Measurements from ENCODE around the gene NEURL3. TPM values are rescaled to one million over a fixed set of nuclear protein-coding genes. Genes with fewer than 3 reads are reported as not detected.
A peak's percentile ranks its signal among the peaks of the same experiment; 100 is the strongest.

Gene NEURL3
- not detected in 2 replicates for total RNA-seq (2011; cell fraction: chromatin; rRNA removed; ENCODE audit: low replicate concordance)
- total RNA-seq (2011; cell fraction: nucleolus; rRNA removed), result not detected in 2 replicates
- total RNA-seq (2011; cell fraction: nucleoplasm; rRNA removed), result not detected in 2 replicates
- not detected in 2 replicates for total RNA-seq (2014; rRNA removed)
- total RNA-seq (2014; rRNA removed; fragmentation: Illumina TruSeq; extraction: Trizol), result not detected in 2 replicates
- total RNA-seq (2015; rRNA removed; fragmentation: Illumina TruSeq; extraction: Trizol), result not detected in 2 replicates
- not detected in 2 replicates for total RNA-seq (2021)
- polyA plus RNA-seq (2011; rRNA removed), result not detected in 2 replicates
- not detected in 2 replicates for polyA plus RNA-seq (2011; cell fraction: cytosol; rRNA removed)
- polyA plus RNA-seq (2011; cell fraction: nucleus; rRNA removed), result not detected in 2 replicates
- not detected in 2 replicates for polyA plus RNA-seq (2012)
- polyA plus RNA-seq (2014; fragmentation: Illumina TruSeq; extraction: Trizol), result not detected in 2 replicates
- polyA plus RNA-seq (2014; fragmentation: Nextera tagmentation; extraction: Ambion mirVana), result not detected
- not detected in 2 replicates for polyA plus RNA-seq (2014; rRNA removed)
- polyA minus RNA-seq (2011; rRNA and poly(A)+ RNA removed), result not detected in 2 replicates
- not detected in 2 replicates for polyA minus RNA-seq (2011; cell fraction: cytosol; rRNA and poly(A)+ RNA removed)
- polyA minus RNA-seq (2011; cell fraction: nucleus; rRNA and poly(A)+ RNA removed), result not detected in 2 replicates
- percentile 8 among the genes with signal in this experiment for Bru-seq, nascent RNA
- not detected for BruChase-seq, experiment 1, labeled RNA remaining after a 2-hour chase
- not detected for BruChase-seq, experiment 2, labeled RNA remaining after a 6-hour chase
- long read RNA-seq, experiment 1, result 0 reads
- long read RNA-seq, experiment 2, result 0 reads
- long read RNA-seq, experiment 3, result 0 reads

GRCh38 chr2:96505231-96505889 lies at the start of gene NEURL3:
Gene NEURL3, minus strand, starts transcription at chr2:96505357. Its CDS starts 71 bp downstream, at chr2:96505286.
- H4K20me1 ChIP-seq (replicated peaks; ENCODE audit: control insufficient read depth, insufficient read depth, low read length), result peaks cover 9% of the 10 kb centered on the region
- no TSS peak for BruUV-seq (replicated peaks)
- H3K9ac ChIP-seq (ENCODE audit: insufficient read depth in 1 of 2, low read depth in 2 of 2, low read length in 2 of 2), result no peak within 1 kb of the TSS
- intact Hi-C loops (cut with micrococcal nuclease), result loop anchor here (5.0 to 10.0 kb wide), 3 partner anchors 201 to 513 kb away; partner anchors contain the start of genes ANKRD36C, CIAO1, SNRNP200 and TMEM127
- no peak within 1 kb of the TSS for H3K27ac ChIP-seq (ENCODE audit: extremely low read depth, low read depth, low read length)
- ATAC-seq, result no peak
- TF ChIP-seq FOXP1 (CRISPR knock-in tag; IDR thresholded peaks at IDR 0.05) (no peak), ILK (tag; IDR thresholded peaks at IDR 0.05; ENCODE audit: borderline replicate concordance, low read depth) (no peak), FUS (optimal IDR thresholded peaks at IDR 0.05; ENCODE audit: low read depth, low read length) (no peak), CBX2 (IDR thresholded peaks at IDR 0.05; ENCODE audit: insufficient read depth, low read length, poor library complexity, severe bottlenecking) (no peak), DPF2 (IDR thresholded peaks at IDR 0.05) (no peak), SUPT5H (IDR thresholded peaks at IDR 0.05) (no peak), DMBX1 (CRISPR knock-in tag; IDR thresholded peaks at IDR 0.05; ENCODE audit: borderline replicate concordance) (no peak)
- TF ChIP-seq, protein P1, sequence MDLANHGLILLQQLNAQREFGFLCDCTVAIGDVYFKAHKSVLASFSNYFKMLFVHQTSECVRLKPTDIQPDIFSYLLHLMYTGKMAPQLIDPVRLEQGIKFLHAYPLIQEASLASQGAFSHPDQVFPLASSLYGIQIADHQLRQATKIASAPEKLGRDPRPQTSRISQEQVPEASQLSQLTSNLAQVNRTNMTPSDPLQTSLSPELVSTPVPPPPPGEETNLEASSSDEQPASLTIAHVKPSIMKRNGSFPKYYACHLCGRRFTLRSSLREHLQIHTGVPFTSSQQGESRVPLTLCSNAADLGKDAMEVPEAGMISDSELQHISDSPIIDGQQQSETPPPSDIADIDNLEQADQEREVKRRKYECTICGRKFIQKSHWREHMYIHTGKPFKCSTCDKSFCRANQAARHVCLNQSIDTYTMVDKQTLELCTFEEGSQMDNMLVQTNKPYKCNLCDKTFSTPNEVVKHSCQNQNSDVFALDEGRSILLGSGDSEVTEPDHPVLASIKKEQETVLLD (IDR thresholded peaks at IDR 0.05), result no peak
- no peak for DNase-seq (ENCODE audit: extremely low read depth in 1 of 4, low spot score in 3 of 4)
- H3K4me1 ChIP-seq (replicated peaks in 1 of 2; ENCODE audit: control insufficient read depth in 2 of 2, insufficient read depth in 2 of 2, low read length in 2 of 2), result peaks cover 7 to 34% of the 10 kb centered on the region in 2 experiments; a peak in 4 of 5 replicates
- H3K4me2 ChIP-seq (ENCODE audit: insufficient read depth, low read length), result no peak within 1 kb of the TSS
- H3K27me3 ChIP-seq (ENCODE audit: control insufficient read depth in 2 of 2, insufficient read depth in 2 of 2, low read length in 2 of 2), result peaks cover 13 to 70% of the 10 kb centered on the region in 2 experiments; a peak in 4 of 5 replicates
- H3K36me3 ChIP-seq (ENCODE audit: control insufficient read depth, insufficient read depth, low read length), result no peaks in the 10 kb centered on the region
- no peak within 1 kb of the TSS for H2AFZ ChIP-seq (ENCODE audit: low read depth, low read length)
- in situ Hi-C loops (cut with MboI), result loop anchor here (25.0 kb wide), 2 partner anchors 493 to 718 kb away; no protein-coding TSS in a partner anchor
- ChIA-PET POLR2A (no interaction called here), CTCF (ENCODE audit: low intra/inter-chr PET ratio) (no interaction called here)
- no peaks in the 10 kb centered on the region for H3K79me2 ChIP-seq (ENCODE audit: control insufficient read depth, insufficient read depth, low read length)
- no peak within 1 kb of the TSS for H3K4me3 ChIP-seq
- H3K9me3 ChIP-seq (replicated peaks; ENCODE audit: control insufficient read depth, insufficient read depth, low read depth, low read length), result no peaks in the 10 kb centered on the region
- 4% methylated on average over 9 of the region's 9 CpGs for WGBS (ENCODE audit: insufficient coverage, low coverage, missing lambda C conversion rate)
- FAIRE-seq, result no peak
- peaks cover 2% of the 10 kb centered on the region for H3K9me1 ChIP-seq (ENCODE audit: control insufficient read depth, insufficient read depth, low read length)

Measured in K562 (cell line).